GM10847 (cell line): ENCODE measurements around the gene POLR3A.

ENCODE experiments used
- POLR2A ChIP-seq: IDR thresholded peaks from 2 replicates; pipeline ENCODE4 v1.6.1; 2011; ENCODE audit not compliant: insufficient read length; ENCODE audit errors: extremely low read depth

POLR3A gene

DNA sequence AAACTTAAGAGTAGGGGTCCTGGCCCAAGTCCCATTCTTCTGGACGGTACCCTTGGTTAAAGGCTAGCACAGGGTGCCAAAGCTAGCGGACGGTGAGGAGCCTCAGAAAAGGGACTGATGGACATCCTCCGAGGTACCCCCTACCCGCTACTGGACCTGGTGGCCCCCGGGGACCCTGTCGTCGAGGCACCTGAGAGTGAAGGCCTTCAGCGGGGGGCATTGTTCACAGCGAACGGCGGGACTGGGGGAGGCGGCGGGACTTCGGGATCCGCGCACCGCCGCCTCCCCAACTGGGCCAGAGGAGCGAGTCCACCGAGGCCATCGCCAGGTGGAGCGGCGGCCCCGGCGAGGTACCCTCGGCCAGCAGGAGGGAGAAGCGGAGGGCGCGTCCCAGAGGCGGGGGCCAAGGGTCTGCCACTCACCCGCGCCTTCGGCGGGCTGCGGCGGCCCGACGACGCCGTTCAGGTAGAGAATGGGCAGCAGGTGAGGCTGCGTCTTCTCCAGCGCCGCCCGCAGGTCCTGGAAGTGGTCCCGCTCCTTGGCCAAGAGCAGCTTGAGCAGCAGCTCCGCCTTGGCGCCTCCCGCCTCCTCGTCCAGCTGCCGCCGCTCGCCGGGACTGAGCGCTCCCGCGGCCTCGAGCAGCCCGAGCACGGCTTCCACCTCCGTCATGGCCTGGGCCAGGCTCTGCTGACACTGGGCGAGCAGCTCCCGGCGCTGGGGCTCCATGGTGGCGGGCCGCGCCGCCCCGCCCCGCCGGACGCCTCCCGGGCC lies 103.3 kb downstream of the POLR3A start:
- TF ChIP-seq POLR2A: no peak

DNA sequence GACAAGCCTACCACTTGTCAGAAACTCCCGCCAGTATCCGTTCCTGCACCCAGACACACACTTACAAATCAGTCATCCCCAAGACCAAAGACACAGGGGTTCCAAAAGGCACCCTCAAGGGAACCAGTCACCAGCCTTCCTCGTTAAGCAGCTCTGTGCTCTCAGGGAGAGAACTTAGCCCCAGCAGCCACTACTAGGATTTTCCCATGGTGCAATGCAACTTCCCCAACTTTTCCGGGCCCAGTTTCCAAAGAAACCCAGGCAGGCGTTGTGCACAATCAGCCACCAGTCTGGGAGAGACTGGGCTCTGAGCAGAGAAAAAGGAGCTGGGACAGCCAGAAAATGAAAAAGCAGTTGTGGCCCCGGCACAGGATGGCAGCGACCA lies 103.9 kb downstream of the POLR3A start:
- TF ChIP-seq POLR2A: no peak

DNA sequence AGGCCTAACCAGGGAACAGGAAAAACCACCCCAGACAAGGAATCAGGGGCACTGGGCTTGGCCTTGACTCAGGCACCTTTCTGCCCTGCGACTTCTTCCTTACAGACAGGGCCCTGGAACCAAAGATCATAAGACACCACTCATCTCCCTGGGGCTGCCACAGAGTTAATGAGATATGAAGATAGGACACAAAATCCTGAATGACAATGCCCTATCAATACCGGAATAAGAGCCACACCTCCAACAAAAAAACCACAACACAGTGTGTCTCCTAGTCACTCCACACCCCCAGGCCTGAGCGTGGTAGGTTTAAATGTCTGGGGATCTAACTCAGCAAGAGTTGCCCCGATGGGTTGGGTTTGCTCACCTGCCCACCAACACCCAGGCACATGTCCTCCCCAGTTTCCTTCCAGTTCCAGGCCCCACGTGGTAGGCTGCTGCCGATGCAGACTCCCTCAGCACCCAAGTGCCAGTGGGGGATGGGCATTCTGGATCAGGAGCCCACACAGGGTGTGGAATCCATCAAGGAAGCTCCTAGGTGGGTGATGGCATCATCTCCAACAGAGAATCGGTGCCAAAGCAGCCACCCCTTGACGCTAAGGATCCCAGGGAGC lies 106.6 kb downstream of the POLR3A start:
- no peak for TF ChIP-seq POLR2A

DNA sequence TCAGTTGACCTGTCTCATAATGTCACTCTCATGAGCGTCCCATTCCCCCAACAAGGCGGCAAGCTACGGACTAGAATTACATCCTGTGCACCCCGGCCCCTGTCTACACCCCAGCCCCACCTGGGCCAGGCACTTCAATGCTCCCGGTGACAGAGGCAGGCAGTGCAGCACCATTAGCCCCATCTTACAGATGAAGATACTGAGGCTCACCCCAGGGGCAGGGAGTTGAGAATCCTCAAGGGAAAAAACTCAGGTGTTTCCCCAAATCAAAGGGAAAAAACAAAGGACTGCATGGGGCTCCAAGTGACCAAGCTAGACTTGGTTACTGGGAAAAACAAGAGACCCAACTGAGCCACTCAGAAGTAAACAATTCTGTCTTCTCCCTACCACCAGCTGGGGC lies 107.3 kb downstream of the POLR3A start:
- TF ChIP-seq POLR2A: no peak

DNA sequence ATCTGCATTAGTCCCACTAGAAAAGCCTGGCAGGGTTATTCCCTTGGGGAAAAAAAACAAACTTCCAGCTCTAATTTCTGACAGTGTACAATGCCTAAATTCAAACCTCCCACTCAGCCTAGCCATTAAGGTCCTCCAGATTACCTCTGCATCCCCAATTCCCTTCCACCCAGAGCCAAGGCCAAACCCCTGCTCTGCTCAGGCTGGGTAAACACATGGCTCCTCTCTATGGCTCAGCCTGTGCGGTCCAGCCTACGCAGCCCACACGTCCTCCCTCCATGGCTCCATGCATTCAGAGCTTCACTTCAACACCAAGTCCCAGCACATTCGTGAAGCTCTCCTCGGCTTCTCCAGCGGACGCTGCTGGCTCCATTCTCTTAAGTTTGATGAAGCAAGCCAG lies 107.9 kb downstream of the POLR3A start:
- TF ChIP-seq POLR2A: no peak

DNA sequence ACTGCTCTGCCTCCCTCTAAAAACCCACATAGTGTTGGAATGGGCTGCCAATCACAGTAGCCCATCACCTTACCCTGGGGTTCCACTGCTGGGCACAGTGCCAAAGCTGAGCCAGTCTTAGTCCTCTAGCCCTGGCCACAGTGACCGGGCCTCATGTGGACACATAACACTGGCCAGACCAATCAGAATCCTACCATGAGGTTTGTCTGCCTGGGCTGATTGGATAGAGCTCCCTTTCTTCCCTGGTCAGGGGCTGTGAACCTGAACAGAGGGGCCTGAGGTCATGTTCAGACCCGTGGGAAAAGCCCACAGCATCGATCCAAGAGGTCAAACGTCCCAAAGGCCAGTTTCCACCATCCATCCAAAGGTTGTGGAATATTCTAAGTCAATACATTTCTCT lies 108.8 kb downstream of the POLR3A start:
- TF ChIP-seq POLR2A: no peak

DNA sequence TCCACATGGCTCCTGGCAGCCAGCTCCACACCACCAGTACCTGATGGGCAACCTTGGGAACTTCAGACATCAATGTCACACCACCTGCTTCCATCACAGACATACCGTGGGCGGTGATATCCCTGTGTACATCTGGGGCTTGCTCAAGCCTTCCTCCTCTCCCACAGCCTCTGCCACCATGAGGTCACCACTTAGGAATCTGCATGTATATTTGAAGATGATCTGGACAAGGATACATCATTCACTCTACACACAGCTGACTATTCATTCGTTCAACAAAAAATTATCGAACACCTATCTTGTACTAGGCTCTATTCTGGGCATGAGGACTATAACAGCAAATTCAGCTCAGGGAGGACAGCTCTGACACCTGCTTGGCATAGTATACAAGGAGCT lies 109.6 kb downstream of the POLR3A start:
- TF ChIP-seq POLR2A: no peak
